ENCODE results near the gene OR51F1. TPM values are rescaled to one million over a fixed set of nuclear protein-coding genes. Genes with fewer than 3 reads are reported as not detected.
"Not testable (repeated sequence)": the region's sequence is repeated elsewhere in the genome, so short reads cannot be mapped to it uniquely, and the experiment has no call there.

OR51F1 gene
- total RNA-seq, 1 experiment from 2014 or later: not detected

DNA sequence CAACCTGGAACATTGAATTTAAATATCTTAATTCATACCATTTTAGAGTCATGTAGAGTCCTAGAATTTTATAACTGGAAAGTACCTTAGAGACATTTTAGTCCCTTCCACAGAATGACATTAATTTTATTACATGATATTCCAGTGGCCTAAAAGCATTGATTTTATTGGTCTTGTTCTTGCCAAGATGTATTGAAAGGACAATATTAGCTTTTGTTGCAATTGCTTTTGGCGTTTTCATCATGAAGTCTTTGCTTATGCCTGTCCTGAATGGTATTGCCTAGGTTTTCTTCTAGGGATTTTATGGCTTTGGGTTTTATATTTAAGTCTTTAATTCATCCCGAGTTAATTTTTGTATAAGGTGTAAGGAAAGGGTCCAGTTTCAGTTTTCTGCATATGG is 29.0 kb downstream of the OR51F1 start:
- DNase-seq (ENCODE audit: low spot score): no peak
- no peak overlapping the region for H3K27ac ChIP-seq (ENCODE audit: low read depth, low read length, poor library complexity, severe bottlenecking)
- no peaks in the 10 kb centered on the region for H3K27me3 ChIP-seq (replicated peaks; ENCODE audit: insufficient read depth, low read depth, low read length, poor library complexity)
- ChIA-PET CTCF (no interaction called here), POLR2A (ENCODE audit: low non-redundant PET) (no interaction called here)
- no TSS peak for BruUV-seq (replicated peaks)
- TF ChIP-seq EZH2 (IDR thresholded peaks at IDR 0.05; ENCODE audit: borderline replicate concordance, low read depth, low read length, poor library complexity, severe bottlenecking): no peak
- TF ChIP-seq, protein P1, sequence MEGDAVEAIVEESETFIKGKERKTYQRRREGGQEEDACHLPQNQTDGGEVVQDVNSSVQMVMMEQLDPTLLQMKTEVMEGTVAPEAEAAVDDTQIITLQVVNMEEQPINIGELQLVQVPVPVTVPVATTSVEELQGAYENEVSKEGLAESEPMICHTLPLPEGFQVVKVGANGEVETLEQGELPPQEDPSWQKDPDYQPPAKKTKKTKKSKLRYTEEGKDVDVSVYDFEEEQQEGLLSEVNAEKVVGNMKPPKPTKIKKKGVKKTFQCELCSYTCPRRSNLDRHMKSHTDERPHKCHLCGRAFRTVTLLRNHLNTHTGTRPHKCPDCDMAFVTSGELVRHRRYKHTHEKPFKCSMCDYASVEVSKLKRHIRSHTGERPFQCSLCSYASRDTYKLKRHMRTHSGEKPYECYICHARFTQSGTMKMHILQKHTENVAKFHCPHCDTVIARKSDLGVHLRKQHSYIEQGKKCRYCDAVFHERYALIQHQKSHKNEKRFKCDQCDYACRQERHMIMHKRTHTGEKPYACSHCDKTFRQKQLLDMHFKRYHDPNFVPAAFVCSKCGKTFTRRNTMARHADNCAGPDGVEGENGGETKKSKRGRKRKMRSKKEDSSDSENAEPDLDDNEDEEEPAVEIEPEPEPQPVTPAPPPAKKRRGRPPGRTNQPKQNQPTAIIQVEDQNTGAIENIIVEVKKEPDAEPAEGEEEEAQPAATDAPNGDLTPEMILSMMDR (conservative IDR thresholded peaks at IDR 0.05; ENCODE audit: low read depth, low read length): no peak
- H3K4me3 ChIP-seq (ENCODE audit: low read depth, low read length, poor library complexity, severe bottlenecking): no peak overlapping the region
- intact Hi-C loops (cut with micrococcal nuclease; ENCODE audit: unreplicated experiment): no loop called here
- no peaks in the 10 kb centered on the region for H3K9me3 ChIP-seq (ENCODE audit: low read depth, low read length, poor library complexity, severe bottlenecking)
- H3K4me1 ChIP-seq (ENCODE audit: insufficient read depth, low read length, poor library complexity, severe bottlenecking): no peaks in the 10 kb centered on the region
- H3K36me3 ChIP-seq (ENCODE audit: insufficient read depth, low read length, poor library complexity, severe bottlenecking): no peaks in the 10 kb centered on the region

DNA sequence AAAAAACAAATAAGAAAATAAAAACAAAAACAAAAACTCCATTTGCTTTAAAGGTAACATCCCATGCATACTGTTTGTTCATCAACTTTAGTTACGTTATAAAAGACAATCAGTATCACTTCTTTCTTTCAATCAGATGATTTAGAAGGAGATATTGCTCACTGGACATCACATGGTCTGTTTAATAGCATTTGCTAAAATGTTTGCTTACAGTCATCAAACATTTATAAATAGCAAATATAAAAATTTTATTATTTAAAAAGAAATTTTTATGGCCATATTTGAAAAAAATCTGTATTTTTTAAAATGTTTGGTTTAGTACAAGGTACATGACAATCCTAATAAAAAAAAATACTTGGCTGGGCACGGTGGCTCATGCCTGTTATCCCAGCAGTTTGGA is 42.6 kb downstream of the OR51F1 start:
- ChIA-PET CTCF (no interaction called here), POLR2A (ENCODE audit: low non-redundant PET) (no interaction called here)
- Histone ChIP-seq H3K9me3 (ENCODE audit: low read depth, low read length, poor library complexity, severe bottlenecking) (no peaks in the 10 kb centered on the region), H3K4me3 (ENCODE audit: low read depth, low read length, poor library complexity, severe bottlenecking) (no peak overlapping the region), H3K36me3 (ENCODE audit: insufficient read depth, low read length, poor library complexity, severe bottlenecking) (no peaks in the 10 kb centered on the region), H3K27ac (ENCODE audit: low read depth, low read length, poor library complexity, severe bottlenecking) (no peak overlapping the region), H3K27me3 (replicated peaks; ENCODE audit: insufficient read depth, low read depth, low read length, poor library complexity) (no peaks in the 10 kb centered on the region), H3K4me1 (ENCODE audit: insufficient read depth, low read length, poor library complexity, severe bottlenecking) (no peaks in the 10 kb centered on the region)
- intact Hi-C loops (cut with micrococcal nuclease; ENCODE audit: unreplicated experiment): no loop called here
- TF ChIP-seq, protein P1 (conservative IDR thresholded peaks at IDR 0.05; ENCODE audit: low read depth, low read length): no peak
- TF ChIP-seq EZH2 (IDR thresholded peaks at IDR 0.05; ENCODE audit: borderline replicate concordance, low read depth, low read length, poor library complexity, severe bottlenecking): no peak
- BruUV-seq (replicated peaks): no TSS peak
- no peak for DNase-seq (ENCODE audit: low spot score)

DNA sequence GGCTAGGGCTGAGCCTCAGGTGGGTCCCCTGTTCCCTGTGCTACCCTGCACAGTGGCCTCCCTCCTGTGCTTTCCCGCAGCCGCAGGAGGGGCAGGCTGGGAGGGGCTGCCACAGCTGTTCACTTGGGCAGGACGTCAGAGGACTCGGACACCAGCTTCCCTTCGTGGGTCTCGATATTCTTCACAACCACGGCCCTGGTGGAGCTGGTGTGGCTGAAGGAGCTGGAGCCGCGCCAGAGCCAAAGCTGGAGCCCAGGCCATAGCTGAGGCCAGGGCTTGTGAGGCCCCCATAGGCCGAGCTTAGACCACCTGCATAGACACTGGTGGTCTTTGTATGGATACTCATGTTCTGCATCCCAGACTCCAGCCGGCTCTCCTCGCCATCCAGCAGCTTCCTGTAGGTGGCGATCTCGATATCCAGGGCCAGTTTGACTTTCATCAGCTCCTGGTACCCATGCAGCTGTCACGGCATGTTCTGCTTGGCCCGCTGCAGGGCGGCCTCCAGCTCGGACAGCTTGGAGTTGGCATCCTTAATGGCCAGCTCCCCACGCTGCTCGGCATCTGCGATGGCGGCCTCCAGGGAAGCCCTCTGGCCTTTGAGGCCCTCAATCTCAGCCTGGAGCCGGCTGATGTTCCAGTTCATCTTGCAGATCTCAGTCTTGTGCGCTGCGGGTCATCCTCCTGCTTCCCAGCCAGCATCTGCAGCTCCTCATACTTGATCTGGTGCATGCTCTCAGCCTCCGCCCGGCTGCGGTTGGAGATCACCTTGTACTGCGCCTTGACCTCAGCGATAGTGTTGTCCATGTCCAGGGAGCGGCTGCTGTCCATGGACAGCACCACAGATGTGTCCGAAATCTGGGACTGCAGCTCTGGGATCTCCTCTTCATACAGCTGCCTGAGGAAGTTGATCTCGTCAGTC is 46.9 kb downstream of the OR51F1 start:
- POLR2A ChIA-PET (ENCODE audit: low non-redundant PET); CTCF ChIA-PET; intact Hi-C loops (cut with micrococcal nuclease; ENCODE audit: unreplicated experiment): not testable (repeated sequence)

More for the DNA sequence above, 46.9 kb downstream of the OR51F1 start:
- not testable (repeated sequence) for H3K27ac ChIP-seq (ENCODE audit: low read depth, low read length, poor library complexity, severe bottlenecking); DNase-seq (ENCODE audit: low spot score); H3K27me3 ChIP-seq (replicated peaks; ENCODE audit: insufficient read depth, low read depth, low read length, poor library complexity); H3K4me1 ChIP-seq (ENCODE audit: insufficient read depth, low read length, poor library complexity, severe bottlenecking); H3K36me3 ChIP-seq (ENCODE audit: insufficient read depth, low read length, poor library complexity, severe bottlenecking); BruUV-seq (replicated peaks); H3K4me3 ChIP-seq (ENCODE audit: low read depth, low read length, poor library complexity, severe bottlenecking); H3K9me3 ChIP-seq (ENCODE audit: low read depth, low read length, poor library complexity, severe bottlenecking)

Other genes with a start within 250 kb of the OR51F1 start
- not detected in 2 replicates for gene OR52M1, start 224.7 kb downstream of the OR51F1 start, total RNA-seq (2021)
- gene OR52I2, start 188.2 kb downstream of the OR51F1 start, total RNA-seq (2021): not detected in 2 replicates
- not detected in 2 replicates for gene OR52I1, start 175.9 kb downstream of the OR51F1 start, total RNA-seq (2021)
- gene TRIM68, start 161.7 kb downstream of the OR51F1 start, total RNA-seq (2021): 5.7 and 7.1 TPM in 2 replicates
- gene OR51D1, start 132.5 kb downstream of the OR51F1 start, total RNA-seq (2021): not detected in 2 replicates
- not detected in 2 replicates for gene OR51E1, start 126.0 kb downstream of the OR51F1 start, total RNA-seq (2021)
- not detected in 2 replicates for gene OR51E2, start 72.1 kb downstream of the OR51F1 start, total RNA-seq (2021)
- not detected in 2 replicates for gene MMP26, start 65.2 kb downstream of the OR51F1 start, total RNA-seq (2021)
- not detected in 2 replicates for gene OR52R1, start 34.4 kb upstream of the OR51F1 start, total RNA-seq (2021)
- gene OR51F2, start 51.4 kb upstream of the OR51F1 start, total RNA-seq (2021): not detected in 2 replicates
- gene OR51S1, start 79.3 kb upstream of the OR51F1 start, total RNA-seq (2021): not detected in 2 replicates
- gene OR51T1, start 112.0 kb upstream of the OR51F1 start, total RNA-seq (2021): not detected in 2 replicates
- gene OR51A7, start 133.8 kb upstream of the OR51F1 start, total RNA-seq (2021): not detected in 2 replicates
- gene OR51G2, start 149.4 kb upstream of the OR51F1 start, total RNA-seq (2021): not detected in 2 replicates
- gene OR51G1, start 154.4 kb upstream of the OR51F1 start, total RNA-seq (2021): not detected in 2 replicates
- gene OR51A4, start 177.7 kb upstream of the OR51F1 start, total RNA-seq (2021): not detected in 2 replicates
- gene OR51A2, start 185.8 kb upstream of the OR51F1 start, total RNA-seq (2021): not detected in 2 replicates
- not detected in 2 replicates for gene OR51L1, start 224.9 kb upstream of the OR51F1 start, total RNA-seq (2021)